C4-2B (cell line): ENCODE results near the gene FBLN5.

Experiments used
- CTCF ChIP-seq: fragments of 450-650 bp; conservative IDR thresholded peaks from 2 replicates; pipeline ENCODE4 v1.5.1; 2017; ENCODE audit warnings: mild to moderate bottlenecking
- ZFX ChIP-seq: fragments of 450-650 bp; IDR thresholded peaks from 2 replicates; pipeline ENCODE4 v1.6.1; 2017

- TF ChIP-seq CTCF (no peak), ZFX (no peak)
Measured at GRCh38 chr14:91888641-91889476, 58.6 kb downstream of the FBLN5 start.
